ENCODE results near the gene LKAAEAR1.

- TF ChIP-seq CTCF (IDR thresholded peaks at IDR 0.05) (no peak), POLR2A (IDR thresholded peaks at IDR 0.05) (no peak), POLR2AphosphoS5 (IDR thresholded peaks at IDR 0.05) (no peak)
These were observed 29.2 kb upstream of the LKAAEAR1 start for GRCh38 chr20:64113444-64113775.
